Suprapubic skin (tissue), 4 donors: ENCODE data around the gene TWIST2.

ENCODE experiments used
- CTCF ChIP-seq, 2 donors: fragments of 200-600 bp in 1 of 2; fragments of 450-650 bp in 1 of 2; sonication (generic) in 1 of 2; IDR thresholded peaks; one replicate each; pipeline ENCODE4 v1.5.1; 2016 to 2019; ENCODE audit warnings: antibody characterized with exemption in 2 of 2, mild to moderate bottlenecking in 1 of 2, moderate library complexity in 1 of 2
- EP300 ChIP-seq: sonication (generic); formaldehyde crosslinking; IDR thresholded peaks from one replicate; pipeline ENCODE4 v1.6.1; 2017; ENCODE audit warnings: antibody characterized with exemption
- POLR2AphosphoS5 ChIP-seq, 3 donors: sonication (generic); formaldehyde crosslinking; IDR thresholded peaks; one replicate each; pipeline ENCODE4 v1.6.1; 2017; ENCODE audit warnings: antibody characterized with exemption in 3 of 3

- TF ChIP-seq CTCF (IDR thresholded peaks at IDR 0.05) (no peak), EP300 (no peak), POLR2AphosphoS5 (IDR thresholded peaks at IDR 0.05) (no peak)
These were observed 74.5 kb downstream of the TWIST2 start for GRCh38 chr2:238922435-238922834.
